Liver (tissue), 9 donors: Measurements from ENCODE around the gene LY6G6F. TPM values are rescaled to one million over a fixed set of nuclear protein-coding genes. Genes with fewer than 3 reads are reported as not detected.

Experiments
- DNase-seq: peaks from one replicate; pipeline ENCODE4 v3.0.0-alpha.2; 2017; ENCODE audit warnings: low spot score
- H3K27ac ChIP-seq, 2 donors: one replicate each; pipeline ENCODE4 v1.7.0; 2013; ENCODE audit warnings: inconsistent platforms in 2 of 2, low read length in 2 of 2, control low read depth in 1 of 2, low read depth in 1 of 2, mild to moderate bottlenecking in 1 of 2
- H3K27me3 ChIP-seq, 4 donors: one replicate each; pipeline versions ENCODE4 v1.6.1 to v1.7.0; 2013; ENCODE audit warnings: low read length in 3 of 4, inconsistent platforms in 1 of 4, mild to moderate bottlenecking in 1 of 4, moderate library complexity in 1 of 4; ENCODE audit not compliant: control insufficient read depth in 4 of 4, insufficient read depth in 4 of 4
- H3K36me3 ChIP-seq, 4 donors: one replicate each; pipeline versions ENCODE4 v1.6.1 to v1.7.0; 2013; ENCODE audit warnings: low read length in 3 of 4, mild to moderate bottlenecking in 3 of 4, low read depth in 1 of 4, moderate library complexity in 1 of 4; ENCODE audit not compliant: control insufficient read depth in 4 of 4, insufficient read depth in 3 of 4
- H3K4me1 ChIP-seq, 4 donors: one replicate each; pipeline versions ENCODE4 v1.6.1 to v1.7.0; 2013; ENCODE audit warnings: low read length in 3 of 4, mild to moderate bottlenecking in 3 of 4, moderate library complexity in 1 of 4; ENCODE audit not compliant: control insufficient read depth in 4 of 4, insufficient read depth in 4 of 4
- H3K4me3 ChIP-seq, 3 donors: one replicate each; pipeline versions ENCODE4 v1.6.1 to v1.7.0; 2013; ENCODE audit warnings: low read length in 3 of 3, control low read depth in 1 of 3, low read depth in 1 of 3, mild to moderate bottlenecking in 1 of 3
- H3K9ac ChIP-seq, 2 donors: one replicate each; pipeline ENCODE4 v1.7.0; 2013; ENCODE audit warnings: low read length in 2 of 2, mild to moderate bottlenecking in 2 of 2, moderate library complexity in 2 of 2, control low read depth in 1 of 2, low read depth in 1 of 2
- H3K9me3 ChIP-seq, 4 donors: one replicate each; pipeline versions ENCODE4 v1.6.1 to v1.7.0; 2013; ENCODE audit warnings: low read length in 3 of 4; ENCODE audit not compliant: control insufficient read depth in 4 of 4
- EGR1 ChIP-seq, 2 donors: IDR thresholded peaks; 2 replicates each; pipeline ENCODE4 v1.6.1; 2016 to 2018; ENCODE audit warnings: antibody characterized with exemption in 2 of 2, low read depth in 2 of 2
- FOXA1 ChIP-seq: IDR thresholded peaks from 2 replicates; pipeline ENCODE4 v1.6.1; 2016; ENCODE audit warnings: antibody characterized with exemption
- FOXA2 ChIP-seq: IDR thresholded peaks from 2 replicates; pipeline ENCODE4 v1.6.1; 2016; ENCODE audit warnings: antibody characterized with exemption
- HNF4A ChIP-seq, 2 donors: conservative IDR thresholded peaks; 2 replicates each; pipeline ENCODE4 v1.6.1; 2016; ENCODE audit warnings: antibody characterized with exemption in 2 of 2, mild to moderate bottlenecking in 2 of 2
- JUND ChIP-seq, 2 donors: IDR thresholded peaks; 2 replicates each; pipeline ENCODE4 v1.6.1; 2016; ENCODE audit warnings: antibody characterized with exemption in 2 of 2
- MAX ChIP-seq: IDR thresholded peaks from 2 replicates; pipeline ENCODE4 v1.6.1; 2016; ENCODE audit warnings: antibody characterized with exemption
- NR2F2 ChIP-seq: IDR thresholded peaks from 2 replicates; pipeline ENCODE4 v1.6.1; 2016; ENCODE audit warnings: antibody characterized with exemption
- RAD21 ChIP-seq, 2 donors: IDR thresholded peaks; 2 replicates each; pipeline ENCODE4 v1.6.1; 2016; ENCODE audit warnings: antibody characterized with exemption in 2 of 2, mild to moderate bottlenecking in 2 of 2
- RXRA ChIP-seq, 2 donors: IDR thresholded peaks; 2 replicates each; pipeline ENCODE4 v1.6.1; 2017 to 2018; ENCODE audit warnings: antibody characterized with exemption in 2 of 2, mild to moderate bottlenecking in 1 of 2
- SP1 ChIP-seq: IDR thresholded peaks from 2 replicates; pipeline ENCODE4 v1.6.1; 2018; ENCODE audit warnings: antibody characterized with exemption, mild to moderate bottlenecking
- TAF1 ChIP-seq: conservative IDR thresholded peaks from 2 replicates; pipeline ENCODE4 v1.6.1; 2016; ENCODE audit warnings: antibody characterized with exemption, mild to moderate bottlenecking
- YY1 ChIP-seq: IDR thresholded peaks from 2 replicates; pipeline ENCODE4 v1.6.1; 2016; ENCODE audit warnings: antibody characterized with exemption, mild to moderate bottlenecking
- WGBS: extraction: QIAGEN DNeasy Blood & Tissue Kit; methylation state at CpG from one replicate; pipeline ENCODE4 v1.1.7; 2013; 5-methylcytosine and 5-hydroxymethylcytosine counted together
- polyA plus RNA-seq, 2 donors: library from polyadenylated mRNA; stranded (reverse) in 1 of 2; unstranded in 1 of 2; fragments of 200-250 nt in 1 of 2; fragments of >200 nt in 1 of 2; fragmentation: Nextera tagmentation in 1 of 2; extraction: Ambion mirVana in 1 of 2; gene quantifications; one replicate each; pipeline versions ENCODE4 v1.2.1 to v1.2.3, GENCODE V29; 2013 to 2015
- total RNA-seq, 2 donors: library from RNA; depleted of rRNA; stranded (reverse); fragments of >200 nt; gene quantifications; one replicate each; pipeline ENCODE4 v1.2.3, GENCODE V29; 2014
- TF ChIP-seq, protein P1 (sequence below): IDR thresholded peaks from 2 replicates; pipeline ENCODE4 v1.6.1; 2016; ENCODE audit warnings: antibody characterized with exemption, mild to moderate bottlenecking
- TF ChIP-seq, protein P2 (sequence below): IDR thresholded peaks from 2 replicates; pipeline ENCODE4 v1.6.1; 2016; ENCODE audit warnings: antibody characterized with exemption
- TF ChIP-seq, protein P3 (sequence below): IDR thresholded peaks from 2 replicates; pipeline ENCODE4 v1.6.1; 2016; ENCODE audit warnings: antibody characterized with exemption
- TF ChIP-seq, protein P4 (sequence below): fragments of 150-350 bp; IDR thresholded peaks from 2 replicates; pipeline ENCODE4 v1.5.1; 2017; ENCODE audit warnings: improper control_type of control experiment, low read depth, low read length; ENCODE audit not compliant: missing input control
- donor health status: healthy.
- donor health status: healthy.
- donor health status: healthy.
- donor health status: healthy.
- donor health status: healthy.

The LY6G6F gene
- total and polyA plus RNA-seq, 4 donors: 0.08 to 3.2 TPM; not detected in 2

DNA sequence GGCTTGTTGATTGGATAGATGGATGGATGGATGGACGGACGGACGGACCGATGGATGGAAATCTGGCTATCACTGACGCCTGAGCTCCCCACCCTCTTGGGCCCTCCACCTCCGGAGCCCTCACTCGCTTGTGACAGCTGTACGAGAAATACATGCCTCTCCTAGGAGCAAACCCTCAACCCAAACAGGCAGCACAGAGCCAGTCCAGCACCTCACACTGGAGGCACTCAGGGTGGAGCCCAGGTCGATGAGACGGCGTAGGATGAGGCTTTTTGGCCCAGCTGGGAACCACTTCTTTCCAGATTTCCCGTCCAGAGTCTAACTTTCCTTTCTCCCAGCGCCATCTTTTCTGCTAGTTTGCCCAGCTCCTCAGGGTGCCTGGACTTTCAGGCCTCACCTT lies 23.1 kb upstream of the LY6G6F start:
- Histone ChIP-seq H3K9me3 (no peaks in the 10 kb centered on the region), H3K27ac (peak overlapping the region in 1 of 2 donors; percentile 51), H3K4me3 (no peak overlapping the region), H3K9ac (no peak overlapping the region), H3K36me3 (peaks cover 4 to 29% (median 22%) of the 10 kb centered on the region in 4 donors), H3K4me1 (peaks cover 1 to 22% (median 14%) of the 10 kb centered on the region in 4 donors), H3K27me3 (no peaks in the 10 kb centered on the region)
- 88% methylated on average over 13 of the region's 13 CpGs for WGBS
- TF ChIP-seq NR2F2 (no peak), MAX (no peak), SP1 (no peak), JUND (IDR thresholded peaks at IDR 0.05) (no peak), TAF1 (no peak), HNF4A (conservative IDR thresholded peaks at IDR 0.05) (no peak), FOXA1 (no peak), RAD21 (IDR thresholded peaks at IDR 0.05) (no peak), YY1 (no peak), RXRA (IDR thresholded peaks at IDR 0.05) (no peak)
- TF ChIP-seq, protein P1, sequence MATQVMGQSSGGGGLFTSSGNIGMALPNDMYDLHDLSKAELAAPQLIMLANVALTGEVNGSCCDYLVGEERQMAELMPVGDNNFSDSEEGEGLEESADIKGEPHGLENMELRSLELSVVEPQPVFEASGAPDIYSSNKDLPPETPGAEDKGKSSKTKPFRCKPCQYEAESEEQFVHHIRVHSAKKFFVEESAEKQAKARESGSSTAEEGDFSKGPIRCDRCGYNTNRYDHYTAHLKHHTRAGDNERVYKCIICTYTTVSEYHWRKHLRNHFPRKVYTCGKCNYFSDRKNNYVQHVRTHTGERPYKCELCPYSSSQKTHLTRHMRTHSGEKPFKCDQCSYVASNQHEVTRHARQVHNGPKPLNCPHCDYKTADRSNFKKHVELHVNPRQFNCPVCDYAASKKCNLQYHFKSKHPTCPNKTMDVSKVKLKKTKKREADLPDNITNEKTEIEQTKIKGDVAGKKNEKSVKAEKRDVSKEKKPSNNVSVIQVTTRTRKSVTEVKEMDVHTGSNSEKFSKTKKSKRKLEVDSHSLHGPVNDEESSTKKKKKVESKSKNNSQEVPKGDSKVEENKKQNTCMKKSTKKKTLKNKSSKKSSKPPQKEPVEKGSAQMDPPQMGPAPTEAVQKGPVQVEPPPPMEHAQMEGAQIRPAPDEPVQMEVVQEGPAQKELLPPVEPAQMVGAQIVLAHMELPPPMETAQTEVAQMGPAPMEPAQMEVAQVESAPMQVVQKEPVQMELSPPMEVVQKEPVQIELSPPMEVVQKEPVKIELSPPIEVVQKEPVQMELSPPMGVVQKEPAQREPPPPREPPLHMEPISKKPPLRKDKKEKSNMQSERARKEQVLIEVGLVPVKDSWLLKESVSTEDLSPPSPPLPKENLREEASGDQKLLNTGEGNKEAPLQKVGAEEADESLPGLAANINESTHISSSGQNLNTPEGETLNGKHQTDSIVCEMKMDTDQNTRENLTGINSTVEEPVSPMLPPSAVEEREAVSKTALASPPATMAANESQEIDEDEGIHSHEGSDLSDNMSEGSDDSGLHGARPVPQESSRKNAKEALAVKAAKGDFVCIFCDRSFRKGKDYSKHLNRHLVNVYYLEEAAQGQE: no peak
- TF ChIP-seq, protein P2, sequence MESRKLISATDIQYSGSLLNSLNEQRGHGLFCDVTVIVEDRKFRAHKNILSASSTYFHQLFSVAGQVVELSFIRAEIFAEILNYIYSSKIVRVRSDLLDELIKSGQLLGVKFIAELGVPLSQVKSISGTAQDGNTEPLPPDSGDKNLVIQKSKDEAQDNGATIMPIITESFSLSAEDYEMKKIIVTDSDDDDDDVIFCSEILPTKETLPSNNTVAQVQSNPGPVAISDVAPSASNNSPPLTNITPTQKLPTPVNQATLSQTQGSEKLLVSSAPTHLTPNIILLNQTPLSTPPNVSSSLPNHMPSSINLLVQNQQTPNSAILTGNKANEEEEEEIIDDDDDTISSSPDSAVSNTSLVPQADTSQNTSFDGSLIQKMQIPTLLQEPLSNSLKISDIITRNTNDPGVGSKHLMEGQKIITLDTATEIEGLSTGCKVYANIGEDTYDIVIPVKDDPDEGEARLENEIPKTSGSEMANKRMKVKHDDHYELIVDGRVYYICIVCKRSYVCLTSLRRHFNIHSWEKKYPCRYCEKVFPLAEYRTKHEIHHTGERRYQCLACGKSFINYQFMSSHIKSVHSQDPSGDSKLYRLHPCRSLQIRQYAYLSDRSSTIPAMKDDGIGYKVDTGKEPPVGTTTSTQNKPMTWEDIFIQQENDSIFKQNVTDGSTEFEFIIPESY: no peak
- TF ChIP-seq, protein P3, sequence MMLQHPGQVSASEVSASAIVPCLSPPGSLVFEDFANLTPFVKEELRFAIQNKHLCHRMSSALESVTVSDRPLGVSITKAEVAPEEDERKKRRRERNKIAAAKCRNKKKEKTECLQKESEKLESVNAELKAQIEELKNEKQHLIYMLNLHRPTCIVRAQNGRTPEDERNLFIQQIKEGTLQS: no peak
- TF ChIP-seq, protein P4, sequence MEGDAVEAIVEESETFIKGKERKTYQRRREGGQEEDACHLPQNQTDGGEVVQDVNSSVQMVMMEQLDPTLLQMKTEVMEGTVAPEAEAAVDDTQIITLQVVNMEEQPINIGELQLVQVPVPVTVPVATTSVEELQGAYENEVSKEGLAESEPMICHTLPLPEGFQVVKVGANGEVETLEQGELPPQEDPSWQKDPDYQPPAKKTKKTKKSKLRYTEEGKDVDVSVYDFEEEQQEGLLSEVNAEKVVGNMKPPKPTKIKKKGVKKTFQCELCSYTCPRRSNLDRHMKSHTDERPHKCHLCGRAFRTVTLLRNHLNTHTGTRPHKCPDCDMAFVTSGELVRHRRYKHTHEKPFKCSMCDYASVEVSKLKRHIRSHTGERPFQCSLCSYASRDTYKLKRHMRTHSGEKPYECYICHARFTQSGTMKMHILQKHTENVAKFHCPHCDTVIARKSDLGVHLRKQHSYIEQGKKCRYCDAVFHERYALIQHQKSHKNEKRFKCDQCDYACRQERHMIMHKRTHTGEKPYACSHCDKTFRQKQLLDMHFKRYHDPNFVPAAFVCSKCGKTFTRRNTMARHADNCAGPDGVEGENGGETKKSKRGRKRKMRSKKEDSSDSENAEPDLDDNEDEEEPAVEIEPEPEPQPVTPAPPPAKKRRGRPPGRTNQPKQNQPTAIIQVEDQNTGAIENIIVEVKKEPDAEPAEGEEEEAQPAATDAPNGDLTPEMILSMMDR: no peak
- DNase-seq: no peak

GRCh38 chr6:31686483-31686882 lies 20.2 kb upstream of the LY6G6F start:
- WGBS: 85% methylated on average over 5 of the region's 5 CpGs
- Histone ChIP-seq H3K36me3 (peaks cover 4 to 56% (median 47%) of the 10 kb centered on the region in 4 donors), H3K27me3 (no peaks in the 10 kb centered on the region), H3K9me3 (no peaks in the 10 kb centered on the region), H3K4me3 (no peak overlapping the region), H3K27ac (no peak overlapping the region), H3K9ac (no peak overlapping the region), H3K4me1 (peaks cover 0 to 9% (median 6%) of the 10 kb centered on the region in 4 donors)
- DNase-seq: no peak
- TF ChIP-seq YY1 (no peak), SP1 (no peak), FOXA2 (no peak), EGR1 (IDR thresholded peaks at IDR 0.05; ENCODE audit: low read depth in 2 of 2) (no peak), RAD21 (IDR thresholded peaks at IDR 0.05) (no peak)
- TF ChIP-seq, protein P1: no peak
- TF ChIP-seq, protein P2: no peak
